Muscle layer of duodenum (tissue), 2 donors: ENCODE measurements around the gene TXNDC5.

Experiments
- H3K27ac ChIP-seq: one replicate; pipeline ENCODE4 v1.7.0; 2013; ENCODE audit warnings: mild to moderate bottlenecking, low read length
- H3K27me3 ChIP-seq: one replicate; pipeline ENCODE4 v1.7.0; 2013; ENCODE audit warnings: low read depth, mild to moderate bottlenecking, control low read depth, low read length
- H3K36me3 ChIP-seq, 2 donors: one replicate each; pipeline ENCODE4 v1.7.0; 2013; ENCODE audit warnings: low read length in 2 of 2, control low read depth in 1 of 2, mild to moderate bottlenecking in 1 of 2; ENCODE audit not compliant: insufficient read depth in 2 of 2, control insufficient read depth in 1 of 2
- H3K4me1 ChIP-seq, 2 donors: one replicate each; pipeline ENCODE4 v1.7.0; 2013; ENCODE audit warnings: low read length in 2 of 2, mild to moderate bottlenecking in 2 of 2, control low read depth in 1 of 2, moderate library complexity in 1 of 2; ENCODE audit not compliant: insufficient read depth in 2 of 2, control insufficient read depth in 1 of 2
- H3K4me3 ChIP-seq, 2 donors: one replicate each; pipeline ENCODE4 v1.7.0; 2013; ENCODE audit warnings: low read length in 2 of 2, low read depth in 1 of 2, mild to moderate bottlenecking in 1 of 2
- H3K9me3 ChIP-seq, 2 donors: one replicate each; pipeline ENCODE4 v1.7.0; 2013; ENCODE audit warnings: low read length in 2 of 2, control low read depth in 1 of 2, mild to moderate bottlenecking in 1 of 2; ENCODE audit not compliant: control insufficient read depth in 1 of 2
- donor health status: healthy.

TXNDC5 gene

DNA sequence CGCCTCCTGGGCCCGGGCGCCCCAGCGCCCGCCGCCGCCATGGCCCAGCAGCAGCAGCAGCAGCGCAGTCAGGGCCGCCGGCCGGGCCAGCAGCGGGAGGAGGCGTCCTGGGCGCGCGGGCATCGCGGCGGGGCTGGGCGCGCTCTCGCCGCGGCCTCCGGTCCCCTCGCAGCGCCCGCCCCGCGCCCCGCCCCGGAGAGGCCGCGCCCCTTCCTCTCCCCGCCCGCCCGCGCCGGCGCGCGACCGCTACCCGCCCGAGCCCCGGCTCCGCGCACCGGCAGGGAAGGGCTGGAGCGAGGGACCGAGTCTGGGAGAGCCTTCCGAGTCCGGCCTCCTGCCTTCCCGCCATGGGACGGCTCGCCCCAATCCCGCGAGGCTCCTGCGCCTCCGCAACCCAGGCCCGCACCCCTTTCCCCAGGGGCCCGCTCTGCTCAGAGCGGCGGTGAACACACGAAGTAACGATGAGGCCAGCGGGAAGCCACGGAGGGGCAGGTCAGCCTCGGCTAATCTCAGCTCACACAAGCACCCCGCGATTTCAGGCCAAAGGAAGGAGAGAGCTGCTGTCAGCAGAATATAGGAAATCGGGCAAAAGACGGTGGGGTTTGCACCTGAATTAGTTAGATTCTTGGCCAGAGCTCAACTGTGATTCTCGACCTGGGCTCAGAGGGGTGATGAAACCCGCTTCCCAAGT is at the start of gene TXNDC5:
Gene TXNDC5, minus strand, starts transcription at position 135 of the 691 bp plus-strand sequence. Its CDS starts 12 bp downstream, at position 123.
- peak within 1 kb of the TSS; percentile 70 to 76 for H3K4me3 ChIP-seq
- H3K27ac ChIP-seq: peak within 1 kb of the TSS; percentile 81
- no peaks in the 10 kb centered on the region for H3K36me3 ChIP-seq
- H3K4me1 ChIP-seq: peaks cover 6 to 12% of the 10 kb centered on the region in 2 donors
- H3K9me3 ChIP-seq: no peaks in the 10 kb centered on the region
- no peaks in the 10 kb centered on the region for H3K27me3 ChIP-seq

GRCh38 chr6:7960141-7960540 is 49.6 kb upstream of the TXNDC5 start:
- H3K4me1 ChIP-seq: no peaks in the 10 kb centered on the region
- no peaks in the 10 kb centered on the region for H3K27me3 ChIP-seq
- no peak overlapping the region for H3K4me3 ChIP-seq
- H3K9me3 ChIP-seq: no peaks in the 10 kb centered on the region
- no peak overlapping the region for H3K27ac ChIP-seq
- no peaks in the 10 kb centered on the region for H3K36me3 ChIP-seq

DNA sequence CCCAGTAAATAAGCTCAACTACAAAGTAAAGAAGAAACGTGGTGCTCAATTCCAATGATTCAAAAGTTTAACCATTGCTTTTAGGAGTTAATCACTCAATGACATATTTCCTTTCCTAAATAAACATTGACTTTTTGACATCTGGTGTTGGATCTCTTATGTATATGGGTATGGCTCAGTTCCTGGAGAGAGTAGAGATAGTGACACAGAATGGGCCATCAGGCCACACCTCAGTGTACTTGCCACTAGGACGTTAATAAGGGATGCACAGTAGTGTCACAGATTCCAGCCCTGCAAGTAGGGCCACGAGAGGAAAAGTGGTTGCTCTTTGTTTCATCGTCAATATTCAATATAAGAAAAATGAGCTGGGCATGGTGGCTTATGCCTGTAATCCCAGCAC is 48.9 kb upstream of the TXNDC5 start:
- Histone ChIP-seq H3K27me3 (no peaks in the 10 kb centered on the region), H3K4me3 (no peak overlapping the region), H3K9me3 (no peaks in the 10 kb centered on the region), H3K4me1 (no peaks in the 10 kb centered on the region), H3K36me3 (no peaks in the 10 kb centered on the region), H3K27ac (no peak overlapping the region)

DNA sequence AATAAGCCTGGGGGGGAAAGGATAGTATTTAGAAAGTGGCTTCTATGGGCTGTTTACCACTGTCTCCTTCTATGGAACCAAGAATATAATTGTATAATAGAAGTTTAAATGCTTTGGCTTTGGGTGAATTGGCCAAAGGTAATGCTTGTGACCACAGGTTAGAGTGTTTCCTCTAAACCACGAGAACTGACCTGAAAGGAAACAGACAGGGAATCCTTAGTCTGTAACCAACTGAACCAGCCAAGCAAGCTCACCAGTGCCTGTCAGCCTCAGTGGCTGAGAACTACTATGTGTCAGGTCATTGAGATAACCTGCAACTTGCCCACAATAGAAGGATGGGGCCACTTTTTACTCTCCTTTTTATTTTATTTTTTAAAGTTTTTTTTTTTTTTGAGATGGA is 47.9 kb upstream of the TXNDC5 start:
- Histone ChIP-seq H3K27me3 (no peaks in the 10 kb centered on the region), H3K27ac (no peak overlapping the region), H3K4me1 (no peaks in the 10 kb centered on the region), H3K4me3 (no peak overlapping the region), H3K36me3 (no peaks in the 10 kb centered on the region), H3K9me3 (no peaks in the 10 kb centered on the region)

DNA sequence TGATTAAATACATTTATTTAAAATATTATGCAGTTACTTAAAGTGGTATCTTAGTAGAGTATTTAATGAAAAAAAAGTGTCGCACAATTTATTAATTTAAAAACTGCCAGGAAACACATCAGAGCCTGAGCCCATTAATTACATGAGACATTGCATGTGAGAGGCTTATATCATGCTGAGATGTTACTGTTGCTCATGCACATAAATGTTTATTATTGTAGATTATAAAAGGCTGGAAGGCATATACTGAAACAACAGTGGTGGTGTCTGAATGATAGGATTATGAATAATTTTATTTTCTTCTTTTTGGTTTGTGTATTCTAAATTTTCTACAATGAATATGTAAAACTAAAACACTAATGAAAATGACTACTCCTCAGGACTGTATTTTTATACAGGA is 45.7 kb upstream of the TXNDC5 start:
- H3K4me1 ChIP-seq: no peaks in the 10 kb centered on the region
- no peak overlapping the region for H3K4me3 ChIP-seq
- no peaks in the 10 kb centered on the region for H3K9me3 ChIP-seq
- no peak overlapping the region for H3K27ac ChIP-seq
- H3K27me3 ChIP-seq: no peaks in the 10 kb centered on the region
- H3K36me3 ChIP-seq: no peaks in the 10 kb centered on the region

DNA sequence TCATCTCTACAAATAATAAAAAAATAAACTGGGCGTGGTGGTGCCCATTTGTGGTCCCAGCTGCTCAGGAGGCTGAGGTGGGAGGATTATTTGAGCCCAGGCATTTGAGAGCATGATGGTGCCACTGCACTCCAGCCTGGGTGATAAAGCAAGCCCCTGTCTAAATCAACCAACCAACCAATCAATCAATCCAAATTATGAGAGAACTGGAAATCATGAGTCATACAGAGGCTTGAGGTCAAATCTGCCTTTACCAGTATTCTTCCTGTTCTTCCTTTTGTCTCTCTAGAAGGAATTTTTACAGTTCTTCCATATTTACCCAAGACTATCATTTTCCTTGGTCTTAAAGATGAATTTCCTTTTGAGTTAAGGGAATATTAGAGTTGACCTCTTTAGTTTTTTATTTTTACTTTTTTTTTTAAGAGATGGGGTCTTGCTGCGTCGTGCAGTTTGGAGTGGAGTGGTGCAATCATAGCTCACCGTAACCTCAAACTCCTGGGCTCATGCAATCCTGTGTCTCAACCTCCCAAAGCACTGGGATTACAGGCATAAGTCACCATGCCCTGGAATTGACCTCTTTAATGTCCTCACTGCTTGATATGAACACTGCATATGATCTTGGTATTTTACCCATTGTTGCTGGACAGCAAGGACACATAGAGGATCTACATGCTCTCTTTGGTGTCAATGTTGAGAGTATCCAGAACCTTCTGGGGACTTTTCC is 44.1 kb upstream of the TXNDC5 start:
- no peaks in the 10 kb centered on the region for H3K4me1 ChIP-seq
- no peak overlapping the region for H3K27ac ChIP-seq
- no peaks in the 10 kb centered on the region for H3K27me3 ChIP-seq
- no peaks in the 10 kb centered on the region for H3K9me3 ChIP-seq
- no peak overlapping the region for H3K4me3 ChIP-seq
- no peaks in the 10 kb centered on the region for H3K36me3 ChIP-seq

DNA sequence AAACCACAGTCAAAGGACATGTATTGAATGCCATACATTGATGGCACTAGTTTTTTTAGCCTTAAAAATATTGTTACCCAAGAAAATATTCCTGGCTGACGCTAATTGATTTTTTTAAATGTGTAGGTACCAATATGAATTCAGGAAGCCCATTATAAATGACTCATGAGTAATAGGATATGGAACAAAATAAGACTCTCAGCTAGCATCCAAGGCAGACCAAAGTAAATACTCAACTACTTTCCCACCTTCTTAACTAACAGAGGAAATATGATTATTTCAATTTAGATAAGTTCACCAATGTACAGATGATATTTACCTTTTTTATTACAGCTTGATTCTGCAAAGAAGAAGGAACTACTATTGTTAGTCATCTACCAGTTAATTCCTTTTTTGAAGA is 43.2 kb upstream of the TXNDC5 start:
- H3K27me3 ChIP-seq: no peaks in the 10 kb centered on the region
- no peaks in the 10 kb centered on the region for H3K4me1 ChIP-seq
- H3K9me3 ChIP-seq: no peaks in the 10 kb centered on the region
- no peak overlapping the region for H3K27ac ChIP-seq
- no peaks in the 10 kb centered on the region for H3K36me3 ChIP-seq
- no peak overlapping the region for H3K4me3 ChIP-seq

- H3K9me3 ChIP-seq: no peaks in the 10 kb centered on the region
- H3K36me3 ChIP-seq: no peaks in the 10 kb centered on the region
- H3K4me1 ChIP-seq: no peaks in the 10 kb centered on the region
- H3K4me3 ChIP-seq: no peak overlapping the region
- no peaks in the 10 kb centered on the region for H3K27me3 ChIP-seq
- no peak overlapping the region for H3K27ac ChIP-seq
Measured at GRCh38 chr6:7939864-7940228, 29.3 kb upstream of the TXNDC5 start.

GRCh38 chr6:7939184-7939863 is 28.7 kb upstream of the TXNDC5 start:
- H3K27me3 ChIP-seq: no peaks in the 10 kb centered on the region
- H3K27ac ChIP-seq: no peak overlapping the region
- no peaks in the 10 kb centered on the region for H3K4me1 ChIP-seq
- H3K36me3 ChIP-seq: no peaks in the 10 kb centered on the region
- H3K9me3 ChIP-seq: no peaks in the 10 kb centered on the region
- H3K4me3 ChIP-seq: no peak overlapping the region

GRCh38 chr6:7938562-7939183 is 28.1 kb upstream of the TXNDC5 start:
- no peaks in the 10 kb centered on the region for H3K36me3 ChIP-seq
- H3K27ac ChIP-seq: no peak overlapping the region
- H3K9me3 ChIP-seq: no peaks in the 10 kb centered on the region
- H3K4me1 ChIP-seq: no peaks in the 10 kb centered on the region
- no peak overlapping the region for H3K4me3 ChIP-seq
- no peaks in the 10 kb centered on the region for H3K27me3 ChIP-seq

GRCh38 chr6:7933794-7934193 is 23.2 kb upstream of the TXNDC5 start:
- no peaks in the 10 kb centered on the region for H3K27me3 ChIP-seq
- H3K9me3 ChIP-seq: no peaks in the 10 kb centered on the region
- no peak overlapping the region for H3K4me3 ChIP-seq
- H3K27ac ChIP-seq: no peak overlapping the region
- no peaks in the 10 kb centered on the region for H3K4me1 ChIP-seq
- H3K36me3 ChIP-seq: no peaks in the 10 kb centered on the region
